Measurements from ENCODE around the gene CRACDL.
A peak's percentile ranks its signal among the peaks of the same experiment; 100 is the strongest.
"Not testable (repeated sequence)": the region's sequence is repeated elsewhere in the genome, so short reads cannot be mapped to it uniquely, and the experiment has no call there.

CRACDL gene

GRCh38 chr2:98771721-98772524 is 164.1 kb downstream of the CRACDL start:
- no peak for DNase-seq

- DNase-seq: no peak
Observed at GRCh38 chr2:98771264-98771663, 164.8 kb downstream of the CRACDL start.

GRCh38 chr2:98769784-98770183 is 166.2 kb downstream of the CRACDL start:
- no peak for DNase-seq

- no peak for DNase-seq
Observed at GRCh38 chr2:98769114-98769476, 166.9 kb downstream of the CRACDL start.

- DNase-seq: no peak
Observed at GRCh38 chr2:98768384-98769113, 167.5 kb downstream of the CRACDL start.

- DNase-seq: no peak
Observed at GRCh38 chr2:98764499-98764898, 171.5 kb downstream of the CRACDL start.

- no peak for DNase-seq
Observed at GRCh38 chr2:98763209-98763951, 172.6 kb downstream of the CRACDL start.

- DNase-seq: no peak
Observed at GRCh38 chr2:98761909-98762308, 174.1 kb downstream of the CRACDL start.

GRCh38 chr2:98761267-98761781 is 174.7 kb downstream of the CRACDL start:
- no peak for DNase-seq

- DNase-seq: no peak
Observed at GRCh38 chr2:98759827-98760625, 176.0 kb downstream of the CRACDL start.

- no peak for DNase-seq
Observed at GRCh38 chr2:98759338-98759737, 176.7 kb downstream of the CRACDL start.

GRCh38 chr2:98757904-98758421 is 178.1 kb downstream of the CRACDL start:
- DNase-seq: peak; percentile 91

- no peak for DNase-seq
Observed at GRCh38 chr2:98753801-98754200, 182.2 kb downstream of the CRACDL start.

GRCh38 chr2:98752711-98753110 is 183.3 kb downstream of the CRACDL start:
- DNase-seq: not testable (repeated sequence)

- no peak for DNase-seq
Observed at GRCh38 chr2:98751748-98752147, 184.3 kb downstream of the CRACDL start.

GRCh38 chr2:98750593-98751282 is 185.3 kb downstream of the CRACDL start:
- no peak for DNase-seq

- no peak for DNase-seq
Observed at GRCh38 chr2:98749066-98749450, 187.0 kb downstream of the CRACDL start.

- DNase-seq: no peak
Observed at GRCh38 chr2:98748292-98749065, 187.5 kb downstream of the CRACDL start.

- no peak for DNase-seq
Observed at GRCh38 chr2:98747888-98748287, 188.1 kb downstream of the CRACDL start.

- no peak for DNase-seq
Observed at GRCh38 chr2:98746426-98746825, 189.6 kb downstream of the CRACDL start.

- no peak for DNase-seq
Observed at GRCh38 chr2:98744595-98744994, 191.4 kb downstream of the CRACDL start.
